GM23248 (cell line): ENCODE data around the gene TNIP3. TPM values are rescaled to one million over a fixed set of nuclear protein-coding genes. Genes with fewer than 3 reads are reported as not detected.

Source experiments
- DNase-seq: peaks from one replicate; pipeline ENCODE4 v3.0.0-alpha.2; 2015
- H2AFZ ChIP-seq: fragments of 200-600 bp; sonication (generic); 2 replicates; pipeline ENCODE4 v1.6.1; 2016; ENCODE audit warnings: antibody characterized with exemption
- H3F3A ChIP-seq: fragments of 200-600 bp; sonication (generic); 2 replicates; pipeline ENCODE4 v1.6.1; 2016; ENCODE audit warnings: mild to moderate bottlenecking, antibody characterized with exemption, mixed run types; ENCODE audit not compliant: insufficient read depth
- H3K27ac ChIP-seq: fragments of 200-600 bp; sonication (generic); 2 replicates; pipeline ENCODE4 v1.5.1; 2016; ENCODE audit warnings: mild to moderate bottlenecking
- H3K27me3 ChIP-seq: fragments of 200-600 bp; sonication (generic); replicated peaks from 2 replicates; pipeline ENCODE4 v1.6.1; 2016; ENCODE audit warnings: mild to moderate bottlenecking; ENCODE audit not compliant: insufficient read depth
- H3K36me3 ChIP-seq: fragments of 200-600 bp; sonication (generic); 2 replicates; pipeline ENCODE4 v1.6.1; 2016; ENCODE audit warnings: low read depth, mild to moderate bottlenecking
- H3K4me1 ChIP-seq: fragments of 200-600 bp; sonication (generic); 2 replicates; pipeline ENCODE4 v1.6.1; 2016; ENCODE audit warnings: mild to moderate bottlenecking; ENCODE audit not compliant: insufficient read depth
- H3K4me2 ChIP-seq: fragments of 200-600 bp; sonication (generic); one replicate; pipeline ENCODE4 v1.6.1; 2016; ENCODE audit warnings: mild to moderate bottlenecking; ENCODE audit not compliant: unreplicated experiment
- H3K4me3 ChIP-seq: fragments of 200-600 bp; sonication (generic); 2 replicates; pipeline ENCODE4 v1.5.1; 2016; ENCODE audit warnings: mild to moderate bottlenecking
- H3K79me2 ChIP-seq: fragments of 200-600 bp; sonication (generic); 2 replicates; pipeline ENCODE4 v1.6.1; 2016; ENCODE audit warnings: mild to moderate bottlenecking; ENCODE audit not compliant: insufficient read depth
- H3K9ac ChIP-seq: fragments of 200-600 bp; sonication (generic); 2 replicates; pipeline ENCODE4 v1.6.1; 2016; ENCODE audit warnings: mild to moderate bottlenecking
- H3K9me2 ChIP-seq: fragments of 200-600 bp; sonication (generic); 2 replicates; pipeline ENCODE4 v1.6.1; 2016; ENCODE audit warnings: mixed run types, mild to moderate bottlenecking, moderate library complexity; ENCODE audit not compliant: insufficient read depth
- H3K9me3 ChIP-seq: fragments of 200-600 bp; sonication (generic); one replicate; pipeline ENCODE4 v1.6.1; 2017; ENCODE audit warnings: low read depth
- H4K20me1 ChIP-seq: fragments of 200-600 bp; sonication (generic); 2 replicates; pipeline ENCODE4 v1.6.0; 2016; ENCODE audit not compliant: insufficient read depth
- EZH2 ChIP-seq: fragments of 200-600 bp; sonication (generic); IDR thresholded peaks from 2 replicates; pipeline ENCODE4 v1.6.1; 2018; ENCODE audit warnings: antibody characterized with exemption, mild to moderate bottlenecking; ENCODE audit not compliant: insufficient read depth, poor library complexity, severe bottlenecking
- EZH2phosphoT487 ChIP-seq: fragments of 200-600 bp; sonication (generic); IDR thresholded peaks from 2 replicates; pipeline ENCODE4 v1.6.1; 2018; ENCODE audit warnings: antibody characterized with exemption, moderate library complexity, mild to moderate bottlenecking, low read depth; ENCODE audit not compliant: insufficient read depth
- WGBS, 2 experiments: methylation state at CpG; one replicate each; pipeline ENCODE4 v1.1.6; 2015 to 2017; ENCODE audit warnings: low lambda C conversion rate in 2 of 2, low coverage in 1 of 2; ENCODE audit errors: missing lambda C conversion rate in 2 of 2; 5-methylcytosine and 5-hydroxymethylcytosine counted together
- in situ Hi-C: fragments of 300-500 bp; cut with MboI; formaldehyde crosslinking; loops from 2 replicates; pipeline ENCODE4 v1.15.0; 2020
- polyA plus RNA-seq: library from polyadenylated mRNA; unstranded; fragments of >200 nt; fragmentation: Nextera tagmentation; extraction: Ambion mirVana; gene quantifications from 2 replicates; pipeline ENCODE4 v1.2.1, GENCODE V29; 2016
- total RNA-seq: library from RNA; depleted of rRNA; stranded (reverse); fragments of >200 nt; shearing (Covaris generic); gene quantifications from 2 replicates; pipeline ENCODE4 v1.2.3, GENCODE V29; 2014

The TNIP3 gene
- total and polyA plus RNA-seq, 2 experiments from 2014 or later: 0.76 to 2.2 TPM

GRCh38 chr4:121200795-121201472, 36.8 kb upstream of the TNIP3 start:
- H3K27me3 ChIP-seq: no peaks in the 10 kb centered on the region
- no peak overlapping the region for H2AFZ ChIP-seq
- in situ Hi-C loops: no loop called here
- H3K9me3 ChIP-seq: no peaks in the 10 kb centered on the region
- H4K20me1 ChIP-seq: no peaks in the 10 kb centered on the region
- no peak overlapping the region for H3K4me2 ChIP-seq
- peaks cover 12% of the 10 kb centered on the region; the same call in 1 of the 2 replicates for H3F3A ChIP-seq
- H3K9ac ChIP-seq: no peak overlapping the region
- H3K4me3 ChIP-seq: no peak overlapping the region
- TF ChIP-seq EZH2phosphoT487: no peak
- no peak for TF ChIP-seq EZH2
- no peaks in the 10 kb centered on the region for H3K36me3 ChIP-seq
- H3K9me2 ChIP-seq: no peaks in the 10 kb centered on the region
- H3K79me2 ChIP-seq: no peaks in the 10 kb centered on the region
- DNase-seq: no peak
- no peak overlapping the region for H3K27ac ChIP-seq
- WGBS, 2 experiments: 88 to 95% methylated on average over 3 of the region's 3 CpGs
- peaks cover 18% of the 10 kb centered on the region for H3K4me1 ChIP-seq

GRCh38 chr4:121199742-121200561, 35.8 kb upstream of the TNIP3 start:
- Histone ChIP-seq H3K79me2 (no peaks in the 10 kb centered on the region), H3K27ac (no peak overlapping the region), H3K9me3 (no peaks in the 10 kb centered on the region), H3F3A (peaks cover 12% of the 10 kb centered on the region; the same call in 1 of the 2 replicates), H3K4me2 (no peak overlapping the region), H3K4me1 (peaks cover 18% of the 10 kb centered on the region), H3K9me2 (no peaks in the 10 kb centered on the region), H3K27me3 (no peaks in the 10 kb centered on the region), H4K20me1 (no peaks in the 10 kb centered on the region), H3K9ac (no peak overlapping the region), H3K4me3 (no peak overlapping the region), H3K36me3 (no peaks in the 10 kb centered on the region), H2AFZ (no peak overlapping the region)
- WGBS, 2 experiments: 71 to 73% methylated on average over 10 of the region's 10 CpGs
- no peak for DNase-seq
- TF ChIP-seq EZH2phosphoT487 (no peak), EZH2 (no peak)
- in situ Hi-C loops: loop anchor here (10.0 kb wide), 1 partner anchor 55 kb away; no protein-coding TSS in a partner anchor

- DNase-seq: peak; percentile 50
- H2AFZ ChIP-seq: no peak overlapping the region
- H3K9me2 ChIP-seq: no peaks in the 10 kb centered on the region
- H3K79me2 ChIP-seq: no peaks in the 10 kb centered on the region
- H3K27me3 ChIP-seq: no peaks in the 10 kb centered on the region
- in situ Hi-C loops: loop anchor here (10.0 kb wide), 1 partner anchor 57 kb away; no protein-coding TSS in a partner anchor
- H3K4me3 ChIP-seq: no peak overlapping the region
- peaks cover 12% of the 10 kb centered on the region; the same call in 1 of the 2 replicates for H3F3A ChIP-seq
- H3K27ac ChIP-seq: no peak overlapping the region
- H3K9me3 ChIP-seq: no peaks in the 10 kb centered on the region
- TF ChIP-seq EZH2: no peak
- TF ChIP-seq EZH2phosphoT487: no peak
- H3K36me3 ChIP-seq: no peaks in the 10 kb centered on the region
- H3K9ac ChIP-seq: no peak overlapping the region
- H4K20me1 ChIP-seq: no peaks in the 10 kb centered on the region
- H3K4me1 ChIP-seq: peaks cover 18% of the 10 kb centered on the region
- H3K4me2 ChIP-seq: no peak overlapping the region
Measured at GRCh38 chr4:121198251-121198650, 34.1 kb upstream of the TNIP3 start.

- Histone ChIP-seq H3K27ac (no peak overlapping the region), H3K4me1 (peaks cover 19% of the 10 kb centered on the region), H3K27me3 (no peaks in the 10 kb centered on the region), H2AFZ (no peak overlapping the region), H3K4me3 (no peak overlapping the region), H4K20me1 (no peaks in the 10 kb centered on the region), H3K9me2 (no peaks in the 10 kb centered on the region), H3K9ac (no peak overlapping the region), H3K4me2 (no peak overlapping the region), H3K36me3 (no peaks in the 10 kb centered on the region), H3F3A (peaks cover 12% of the 10 kb centered on the region; the same call in 1 of the 2 replicates), H3K79me2 (no peaks in the 10 kb centered on the region), H3K9me3 (no peaks in the 10 kb centered on the region)
- in situ Hi-C loops: loop anchor here (10.0 kb wide), 1 partner anchor 59 kb away; no protein-coding TSS in a partner anchor
- TF ChIP-seq EZH2phosphoT487 (no peak), EZH2 (no peak)
- 83 to 92% methylated on average over 2 of the region's 2 CpGs for WGBS, 2 experiments
- no peak for DNase-seq
Measured at GRCh38 chr4:121195649-121196048, 31.5 kb upstream of the TNIP3 start.
